Astrocyte of the spinal cord (primary cell): ENCODE results near the gene SLC38A3.

Experiments
- DNase-seq: peaks from one replicate; pipeline ENCODE4 v3.0.0; 2011; ENCODE audit warnings: low read depth, low spot score
- H3K4me3 ChIP-seq: 2 replicates; pipeline ENCODE4 v1.5.1; 2011; ENCODE audit warnings: low read depth, mild to moderate bottlenecking, low read length, moderate library complexity
- CTCF ChIP-seq: IDR thresholded peaks from 2 replicates; pipeline ENCODE4 v1.5.1; 2012; ENCODE audit warnings: low read depth, mild to moderate bottlenecking, low read length, inconsistent platforms
- in situ Hi-C: cut with HindIII; loops from 2 replicates; pipeline ENCODE4 v1.10.0; 2017; ENCODE audit warnings: low sequenced_read_pairs

Gene SLC38A3

GRCh38 chr3:50164984-50165909 lies 39.8 kb upstream of the SLC38A3 start:
- peak; percentile 56 for DNase-seq
- no peak overlapping the region for H3K4me3 ChIP-seq
- no peak for TF ChIP-seq CTCF
- in situ Hi-C loops, result no loop called here

GRCh38 chr3:50165910-50166538 lies 39.0 kb upstream of the SLC38A3 start:
- TF ChIP-seq CTCF, result no peak
- H3K4me3 ChIP-seq, result no peak overlapping the region
- no peak for DNase-seq
- in situ Hi-C loops, result no loop called here

- DNase-seq, result no peak
- in situ Hi-C loops, result no loop called here
- TF ChIP-seq CTCF, result no peak
Observed at GRCh38 chr3:50166620-50167019, 38.5 kb upstream of the SLC38A3 start.

GRCh38 chr3:50167069-50167840 lies 37.8 kb upstream of the SLC38A3 start:
- H3K4me3 ChIP-seq, result no peak overlapping the region
- no peak for DNase-seq
- in situ Hi-C loops, result no loop called here
- TF ChIP-seq CTCF, result no peak

More at GRCh38 chr3:50166620-50167019, 38.5 kb upstream of the SLC38A3 start:
- H3K4me3 ChIP-seq, result no peak overlapping the region

- in situ Hi-C loops, result no loop called here
- no peak overlapping the region for H3K4me3 ChIP-seq
- TF ChIP-seq CTCF, result no peak
- no peak for DNase-seq
Observed at GRCh38 chr3:50167841-50168209, 37.2 kb upstream of the SLC38A3 start.

GRCh38 chr3:50168388-50168787 lies 36.7 kb upstream of the SLC38A3 start:
- TF ChIP-seq CTCF, result no peak
- DNase-seq, result no peak

More at GRCh38 chr3:50168388-50168787, 36.7 kb upstream of the SLC38A3 start:
- in situ Hi-C loops, result no loop called here
- no peak overlapping the region for H3K4me3 ChIP-seq
